ENCODE data around the gene NPAS3. TPM values are rescaled to one million over a fixed set of nuclear protein-coding genes. Genes with fewer than 3 reads are reported as not detected.
A peak's percentile ranks its signal among the peaks of the same experiment; 100 is the strongest.

NPAS3 gene
- total RNA-seq, 1 experiment from 2014 or later, result 0.90 TPM

DNA sequence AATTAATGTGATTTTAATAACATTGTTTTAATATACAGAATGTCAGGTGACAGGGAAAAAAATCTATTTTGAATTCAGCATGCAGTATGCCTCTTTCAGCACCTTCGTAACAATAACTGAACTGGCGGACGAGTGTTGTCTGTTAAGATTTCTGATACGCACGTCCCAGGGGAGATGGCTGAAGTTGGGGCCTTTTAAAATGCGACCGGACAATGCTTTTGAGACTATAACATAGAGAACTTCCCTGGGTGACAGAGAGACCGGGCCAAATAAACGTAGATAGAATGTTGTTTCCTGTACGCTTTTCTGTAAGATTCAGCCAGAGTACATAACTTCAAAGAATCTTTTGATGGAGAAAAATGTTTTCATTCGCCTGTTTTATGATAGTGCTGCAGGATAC lies 772.5 kb downstream of the NPAS3 start:
- DNase-seq (ENCODE audit: low read depth, low spot score), result no peak

GRCh38 chr14:33711811-33712216 lies 773.1 kb downstream of the NPAS3 start:
- in situ Hi-C loops (cut with HindIII; ENCODE audit: low pct_unique_long_range_greater_than_20kb, low sequenced_read_pairs), result no loop called here
- DNase-seq (ENCODE audit: low read depth, low spot score), result no peak

More for the DNA sequence above, 772.5 kb downstream of the NPAS3 start:
- in situ Hi-C loops (cut with HindIII; ENCODE audit: low pct_unique_long_range_greater_than_20kb, low sequenced_read_pairs), result no loop called here

GRCh38 chr14:33714527-33715226 lies 776.0 kb downstream of the NPAS3 start:
- DNase-seq (ENCODE audit: low read depth, low spot score), result no peak
- in situ Hi-C loops (cut with HindIII; ENCODE audit: low pct_unique_long_range_greater_than_20kb, low sequenced_read_pairs), result no loop called here

DNA sequence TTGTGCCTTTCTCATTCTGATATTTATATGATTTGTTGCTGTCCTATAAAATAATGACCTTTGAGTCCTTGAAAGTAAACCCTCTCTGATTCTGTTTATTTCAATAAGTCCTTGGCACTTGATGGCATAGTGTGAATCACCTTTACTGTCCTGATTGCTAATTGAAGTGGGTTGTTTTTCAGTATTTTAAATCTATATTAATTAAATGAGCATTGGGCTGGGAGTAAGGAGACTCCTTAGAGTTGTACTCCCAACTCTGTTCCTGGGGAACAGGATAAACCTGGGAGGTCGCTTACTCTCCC lies 776.5 kb downstream of the NPAS3 start:
- in situ Hi-C loops (cut with HindIII; ENCODE audit: low pct_unique_long_range_greater_than_20kb, low sequenced_read_pairs), result no loop called here
- DNase-seq (ENCODE audit: low read depth, low spot score), result no peak

GRCh38 chr14:33716921-33717320 lies 778.2 kb downstream of the NPAS3 start:
- no peak for DNase-seq (ENCODE audit: low read depth, low spot score)
- in situ Hi-C loops (cut with HindIII; ENCODE audit: low pct_unique_long_range_greater_than_20kb, low sequenced_read_pairs), result no loop called here

- in situ Hi-C loops (cut with HindIII; ENCODE audit: low pct_unique_long_range_greater_than_20kb, low sequenced_read_pairs), result no loop called here
Observed at GRCh38 chr14:33717866-33718265, 779.2 kb downstream of the NPAS3 start.

GRCh38 chr14:33720284-33720787 lies 781.7 kb downstream of the NPAS3 start:
- in situ Hi-C loops (cut with HindIII; ENCODE audit: low pct_unique_long_range_greater_than_20kb, low sequenced_read_pairs), result no loop called here
- no peak for DNase-seq (ENCODE audit: low read depth, low spot score)

More at GRCh38 chr14:33717866-33718265, 779.2 kb downstream of the NPAS3 start:
- no peak for DNase-seq (ENCODE audit: low read depth, low spot score)

- DNase-seq (ENCODE audit: low read depth, low spot score), result no peak
- in situ Hi-C loops (cut with HindIII; ENCODE audit: low pct_unique_long_range_greater_than_20kb, low sequenced_read_pairs), result no loop called here
Observed at GRCh38 chr14:33726685-33727084, 788.0 kb downstream of the NPAS3 start.

GRCh38 chr14:33727606-33728005 lies 788.9 kb downstream of the NPAS3 start:
- in situ Hi-C loops (cut with HindIII; ENCODE audit: low pct_unique_long_range_greater_than_20kb, low sequenced_read_pairs), result no loop called here
- DNase-seq (ENCODE audit: low read depth, low spot score), result no peak

DNA sequence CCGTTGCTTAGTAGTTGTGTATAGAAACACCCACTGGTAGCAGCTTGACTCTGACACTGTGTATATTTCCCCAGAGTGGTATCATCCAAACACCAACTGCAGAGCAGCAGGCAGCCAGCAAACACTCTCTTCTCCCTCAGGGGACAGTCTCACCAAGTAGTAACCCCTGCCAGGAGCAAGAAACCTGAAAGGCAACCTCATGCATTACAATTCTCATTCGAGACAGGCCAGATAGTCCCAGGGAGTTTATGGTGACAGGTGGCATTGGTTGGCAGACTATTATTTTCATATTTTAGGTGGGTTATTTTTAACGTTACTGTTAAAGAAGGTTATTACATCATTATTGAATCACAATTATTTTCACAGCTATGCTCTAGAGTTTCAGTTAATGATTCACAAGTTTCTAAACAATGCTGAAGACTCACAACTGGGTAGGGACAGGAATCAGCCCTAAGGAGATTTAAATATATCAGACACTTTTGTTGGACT lies 789.4 kb downstream of the NPAS3 start:
- DNase-seq (ENCODE audit: low read depth, low spot score), result no peak
- in situ Hi-C loops (cut with HindIII; ENCODE audit: low pct_unique_long_range_greater_than_20kb, low sequenced_read_pairs), result no loop called here

GRCh38 chr14:33730156-33730555 lies 791.5 kb downstream of the NPAS3 start:
- no peak for DNase-seq (ENCODE audit: low read depth, low spot score)
- in situ Hi-C loops (cut with HindIII; ENCODE audit: low pct_unique_long_range_greater_than_20kb, low sequenced_read_pairs), result no loop called here

GRCh38 chr14:33732175-33732574 lies 793.5 kb downstream of the NPAS3 start:
- DNase-seq (ENCODE audit: low read depth, low spot score), result peak; percentile 10
- in situ Hi-C loops (cut with HindIII; ENCODE audit: low pct_unique_long_range_greater_than_20kb, low sequenced_read_pairs), result no loop called here

DNA sequence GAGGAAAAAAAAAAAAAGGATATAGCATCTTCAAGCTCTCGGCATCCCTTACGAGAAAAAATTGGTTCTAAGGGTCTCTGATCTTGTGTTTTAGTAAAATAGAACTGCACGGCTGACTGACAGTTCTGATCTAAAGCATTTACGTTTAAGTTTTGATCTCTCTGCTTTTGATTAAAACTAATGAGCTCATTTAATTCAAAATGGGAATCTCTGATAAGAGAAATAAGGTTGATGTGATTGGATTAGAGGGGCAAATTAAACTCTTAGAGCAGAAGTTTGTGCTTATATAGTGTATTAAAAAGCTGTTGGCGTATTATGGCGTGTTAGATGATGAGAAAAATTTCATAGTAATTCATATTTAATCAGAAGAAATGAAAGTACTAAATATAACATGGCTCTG lies 794.6 kb downstream of the NPAS3 start:
- in situ Hi-C loops (cut with HindIII; ENCODE audit: low pct_unique_long_range_greater_than_20kb, low sequenced_read_pairs), result no loop called here
- DNase-seq (ENCODE audit: low read depth, low spot score), result no peak

DNA sequence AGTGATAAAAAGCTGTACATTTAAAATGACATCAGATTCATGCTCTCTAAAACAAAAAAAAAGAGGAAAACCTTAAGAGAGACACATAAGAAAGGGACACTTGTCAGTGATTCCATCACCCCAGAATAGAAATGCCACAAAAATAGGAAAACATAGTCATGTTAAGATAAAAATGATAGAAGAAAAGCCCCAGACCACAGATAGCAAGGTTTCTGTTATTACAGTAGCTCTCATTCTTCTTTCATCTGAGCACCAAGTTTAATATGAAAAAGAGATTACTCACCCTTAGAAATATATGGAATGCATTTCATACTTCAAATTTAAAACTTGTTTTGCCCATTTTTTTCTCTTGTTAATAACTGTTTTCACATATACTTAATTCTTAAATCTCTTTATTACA lies 795.0 kb downstream of the NPAS3 start:
- in situ Hi-C loops (cut with HindIII; ENCODE audit: low pct_unique_long_range_greater_than_20kb, low sequenced_read_pairs), result no loop called here
- DNase-seq (ENCODE audit: low read depth, low spot score), result no peak

DNA sequence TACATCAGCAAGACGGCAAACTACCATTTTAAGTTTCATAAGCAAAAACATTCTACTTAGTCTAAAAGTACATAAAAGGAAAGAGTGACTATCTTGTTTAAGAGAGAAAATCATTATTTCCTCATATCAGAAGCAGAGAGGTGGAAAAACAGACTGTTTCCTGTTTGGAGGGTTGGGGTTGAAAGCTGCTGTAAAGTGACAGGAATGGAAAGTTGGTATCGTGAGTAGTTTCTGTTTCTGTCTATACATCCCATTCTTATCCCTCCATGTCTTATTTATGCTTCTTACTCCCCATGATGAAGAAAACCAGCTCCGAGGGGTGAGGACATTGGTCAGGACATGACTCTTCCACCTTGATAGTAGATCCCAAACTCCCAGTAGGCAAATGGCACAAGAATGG lies 795.7 kb downstream of the NPAS3 start:
- in situ Hi-C loops (cut with HindIII; ENCODE audit: low pct_unique_long_range_greater_than_20kb, low sequenced_read_pairs), result no loop called here
- DNase-seq (ENCODE audit: low read depth, low spot score), result no peak

DNA sequence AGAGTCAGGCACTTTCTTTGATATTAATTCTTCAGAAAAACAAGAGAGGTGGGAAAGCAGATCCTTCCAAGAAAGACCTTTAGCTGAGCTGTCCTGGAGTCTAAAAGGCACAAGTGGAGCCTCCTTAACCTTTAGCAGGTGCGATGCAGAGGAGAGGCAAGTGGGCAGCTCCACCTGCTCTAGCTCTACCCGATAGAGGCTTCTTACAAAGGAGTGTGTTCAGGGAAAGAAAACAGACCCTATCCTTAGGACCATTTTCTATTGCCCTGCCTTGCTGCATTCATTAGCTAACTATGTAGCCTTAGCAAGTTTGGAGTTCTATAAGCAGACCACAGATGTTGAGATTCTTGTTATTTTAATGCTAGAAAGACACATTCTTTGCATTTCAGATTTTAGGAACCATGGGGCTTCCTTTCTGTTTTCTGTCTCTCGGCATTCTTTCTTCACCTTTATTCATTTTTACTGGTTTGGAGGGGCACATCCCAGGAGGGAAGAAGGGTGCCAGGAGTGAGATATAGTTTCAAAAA lies 797.7 kb downstream of the NPAS3 start:
- DNase-seq (ENCODE audit: low read depth, low spot score), result no peak
- in situ Hi-C loops (cut with HindIII; ENCODE audit: low pct_unique_long_range_greater_than_20kb, low sequenced_read_pairs), result no loop called here

DNA sequence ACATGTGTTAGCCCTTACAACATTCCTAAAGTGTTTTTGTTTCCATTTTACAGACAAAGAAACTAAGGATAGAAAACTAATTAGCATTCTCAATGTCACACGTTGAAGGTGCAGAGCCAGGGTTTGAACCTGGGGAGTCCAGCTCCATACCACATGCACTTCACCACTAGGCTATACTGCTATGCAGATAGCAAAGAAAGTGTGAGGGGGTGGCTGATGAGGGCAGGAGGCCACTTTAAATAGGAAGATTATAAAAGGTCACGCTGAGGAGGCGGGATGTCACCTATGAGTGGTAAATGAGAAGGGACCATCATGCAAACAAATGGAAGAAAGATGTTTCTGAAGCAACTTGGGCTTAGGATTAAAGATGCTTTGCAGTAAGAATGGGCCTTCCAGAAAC lies 798.3 kb downstream of the NPAS3 start:
- in situ Hi-C loops (cut with HindIII; ENCODE audit: low pct_unique_long_range_greater_than_20kb, low sequenced_read_pairs), result no loop called here
- DNase-seq (ENCODE audit: low read depth, low spot score), result no peak

DNA sequence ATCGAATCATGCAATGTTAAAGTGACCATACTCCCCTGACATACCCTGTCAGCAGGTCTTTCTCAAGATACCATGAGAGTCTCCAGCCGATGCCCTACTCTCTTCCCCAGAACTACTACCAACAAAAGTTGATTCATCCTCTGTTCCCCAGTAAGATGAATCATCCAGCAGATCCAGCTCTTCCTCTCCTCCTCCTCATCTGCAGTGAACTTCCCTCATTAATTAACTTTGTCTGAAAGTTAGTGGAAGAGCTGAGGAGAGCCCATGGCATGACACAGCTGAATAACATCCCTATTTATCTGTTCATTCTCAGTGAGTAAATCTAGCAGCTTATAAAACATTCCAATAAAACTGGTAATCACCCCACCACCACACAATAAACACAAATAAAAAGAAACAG lies 798.8 kb downstream of the NPAS3 start:
- no peak for DNase-seq (ENCODE audit: low read depth, low spot score)
- in situ Hi-C loops (cut with HindIII; ENCODE audit: low pct_unique_long_range_greater_than_20kb, low sequenced_read_pairs), result no loop called here

GRCh38 chr14:33738029-33738428 lies 799.4 kb downstream of the NPAS3 start:
- no peak for DNase-seq (ENCODE audit: low read depth, low spot score)
- in situ Hi-C loops (cut with HindIII; ENCODE audit: low pct_unique_long_range_greater_than_20kb, low sequenced_read_pairs), result no loop called here
